B cell (primary cell): ENCODE measurements around the gene PRKCA. TPM values are rescaled to one million over a fixed set of nuclear protein-coding genes. Genes with fewer than 3 reads are reported as not detected.

Experiments
- ATAC-seq: fragments of 200-7000 bp; cut with Tn5 transposase; one replicate; pipeline ENCODE4 v1.10.0; 2021; ENCODE audit warnings: low read depth, mild to moderate bottlenecking, moderate number of reproducible peaks, moderate library complexity
- CTCF ChIA-PET: fragments of 350-600 bp; sonication (Branson Sonifier 250); formaldehyde crosslinking; loops from one replicate; lab custom pipeline; 2021; ENCODE audit warnings: antibody characterized with exemption, inconsistent platforms; lab: Charles Lee
- POLR2A ChIA-PET: fragments of 350-600 bp; sonication (Branson Sonifier 250); formaldehyde crosslinking; loops from one replicate; lab custom pipeline; 2021; ENCODE audit warnings: antibody characterized with exemption; lab: Charles Lee
- DNase-seq: peaks from one replicate; pipeline ENCODE4 v3.0.0; 2013
- H2AFZ ChIP-seq: 2 replicates; pipeline ENCODE4 v1.6.1; 2012; ENCODE audit warnings: mild to moderate bottlenecking, low read depth, low read length; ENCODE audit not compliant: insufficient read depth, poor library complexity, severe bottlenecking
- H3K27ac ChIP-seq, 2 donors: 1 replicate in 1 of 2; 2 replicates in 1 of 2; pipeline ENCODE4 v1.5.1; 2012 to 2013; ENCODE audit warnings: low read length in 2 of 2, mild to moderate bottlenecking in 2 of 2, moderate library complexity in 1 of 2
- H3K27me3 ChIP-seq, 4 experiments: fragments of 200-600 bp in 1 of 4; sonication (generic) in 1 of 4; replicated peaks in 1 of 4; 1 replicate in 2 of 4; 2 replicates in 2 of 4; pipeline versions ENCODE4 v1.6.1 to v1.7.0; 2013 to 2016; ENCODE audit warnings: low read length in 3 of 4, mild to moderate bottlenecking in 2 of 4, mixed read lengths in 1 of 4, moderate library complexity in 1 of 4; ENCODE audit not compliant: insufficient read depth in 4 of 4, control insufficient read depth in 3 of 4; ENCODE audit errors: control extremely low read depth in 1 of 4
- H3K36me3 ChIP-seq, 2 experiments: replicated peaks in 1 of 2; 1 replicate in 1 of 2; 2 replicates in 1 of 2; pipeline versions ENCODE4 v1.6.1 to v1.7.1; 2013; ENCODE audit warnings: low read length in 1 of 2; ENCODE audit not compliant: insufficient read depth in 2 of 2, control insufficient read depth in 1 of 2; ENCODE audit errors: control extremely low read depth in 1 of 2, extremely low read depth in 1 of 2
- H3K4me1 ChIP-seq, 2 donors: fragments of 200-600 bp in 1 of 2; sonication (generic) in 1 of 2; 1 replicate in 1 of 2; 2 replicates in 1 of 2; pipeline versions ENCODE4 v1.5.1 to v1.6.1; 2013 to 2017; ENCODE audit warnings: low read length in 2 of 2; ENCODE audit not compliant: control insufficient read depth in 2 of 2, insufficient read depth in 2 of 2
- H3K4me2 ChIP-seq: replicated peaks from 2 replicates; pipeline ENCODE3; 2012; ENCODE audit warnings: mild to moderate bottlenecking, low read depth, low read length; ENCODE audit not compliant: poor library complexity, severe bottlenecking
- H3K4me3 ChIP-seq, 5 experiments: fragments of 200-600 bp in 1 of 5; sonication (generic) in 1 of 5; 1 replicate in 3 of 5; 2 replicates in 2 of 5; pipeline versions ENCODE4 v1.5.1 to v1.7.0; 2011 to 2016; ENCODE audit warnings: low read length in 4 of 5, mild to moderate bottlenecking in 4 of 5, low read depth in 2 of 5, control low read depth in 1 of 5, moderate library complexity in 1 of 5; ENCODE audit not compliant: insufficient read depth in 1 of 5; ENCODE audit errors: control extremely low read depth in 1 of 5, extremely low read depth in 1 of 5
- H3K79me2 ChIP-seq: fragments of 200-600 bp; sonication (generic); one replicate; pipeline ENCODE4 v1.6.0; 2016; ENCODE audit warnings: low read length; ENCODE audit not compliant: control insufficient read depth, insufficient read depth
- H3K9ac ChIP-seq: fragments of 200-600 bp; sonication (generic); 2 replicates; pipeline ENCODE4 v1.6.1; 2017; ENCODE audit warnings: mild to moderate bottlenecking, low read length, moderate library complexity
- H3K9me3 ChIP-seq, 3 donors: one replicate each; pipeline versions ENCODE4 v1.6.1 to v1.7.1; 2013; ENCODE audit warnings: low read length in 2 of 3; ENCODE audit not compliant: control insufficient read depth in 2 of 3, insufficient read depth in 1 of 3; ENCODE audit errors: control extremely low read depth in 1 of 3
- H4K20me1 ChIP-seq: 2 replicates; pipeline ENCODE4 v1.6.0; 2012; ENCODE audit warnings: mild to moderate bottlenecking, low read length; ENCODE audit not compliant: insufficient read depth, control insufficient read depth, poor library complexity, severe bottlenecking
- H3K27ac Mint-ChIP-seq: one replicate; pipeline ENCODE4 v1.8.0; 2021; ENCODE audit warnings: mixed read lengths
- H3K27me3 Mint-ChIP-seq: one replicate; pipeline ENCODE4 v1.8.0; 2021; ENCODE audit warnings: mixed read lengths
- H3K4me1 Mint-ChIP-seq: one replicate; pipeline ENCODE4 v1.8.0; 2021; ENCODE audit warnings: mixed read lengths
- H3K4me3 Mint-ChIP-seq: one replicate; pipeline ENCODE4 v1.8.0; 2021; ENCODE audit warnings: mixed read lengths
- H3K9me3 Mint-ChIP-seq: one replicate; pipeline ENCODE4 v1.8.0; 2022; ENCODE audit warnings: mixed read lengths; ENCODE audit not compliant: insufficient read depth
- EZH2 ChIP-seq: IDR thresholded peaks from 2 replicates; pipeline ENCODE4 v1.6.1; 2012; ENCODE audit warnings: borderline replicate concordance, low read depth, mild to moderate bottlenecking, moderate library complexity, low read length; ENCODE audit not compliant: insufficient read depth, poor library complexity, severe bottlenecking
- WGBS: methylation state at CpG from one replicate; pipeline ENCODE4 v1.1.5; 2013; ENCODE audit warnings: missing lambda C conversion rate; ENCODE audit not compliant: insufficient coverage; 5-methylcytosine and 5-hydroxymethylcytosine counted together
- intact Hi-C: fragments of 100-400 bp; cut with micrococcal nuclease; formaldehyde crosslinking; loops from one replicate; pipeline ENCODE4 v1.10.0; 2022
- polyA plus RNA-seq: library from polyadenylated mRNA; depleted of rRNA; stranded (reverse); fragments of >200 nt; gene quantifications from 2 replicates; pipeline ENCODE4 v1.2.3, GENCODE V29; 2012
- total RNA-seq, 2 donors: library from RNA; stranded (reverse); fragments of 120-200 nt in 1 of 2; gene quantifications; 1 replicate in 1 of 2; 2 replicates in 1 of 2; pipeline versions ENCODE4 v1.2.3 to v1.2.4, GENCODE V29; 2013 to 2022
- TF ChIP-seq, protein P1 (sequence below): fragments of 200-600 bp; IDR thresholded peaks from one replicate; pipeline ENCODE4 v1.8.0; 2022; ENCODE audit warnings: antibody characterized with exemption, mild to moderate bottlenecking

PRKCA gene
- total and polyA plus RNA-seq, 2 donors (not counting 1 experiment from before 2014, with no cell fraction given): 0.33 to 7.7 TPM

DNA sequence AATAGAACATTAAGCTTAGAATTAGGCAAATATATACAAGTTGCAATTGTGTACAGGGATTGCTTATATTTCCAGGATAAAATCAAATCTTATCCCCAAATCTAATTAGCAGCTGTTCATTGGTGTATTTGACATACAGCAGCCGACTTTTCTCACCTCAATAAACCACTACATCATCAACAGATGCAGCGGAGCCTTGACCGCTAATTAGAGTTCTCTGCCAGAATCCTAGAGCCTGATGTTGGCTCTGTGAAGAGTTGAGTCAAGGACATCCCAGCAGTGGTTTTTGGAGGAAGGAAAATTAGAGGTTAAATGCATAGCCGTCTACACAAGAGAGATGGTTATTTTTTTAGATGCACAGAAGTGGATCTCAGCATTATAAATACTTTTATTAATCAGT is 310.6 kb downstream of the PRKCA start:
- H3K4me3 ChIP-seq: no peak overlapping the region
- no peak for TF ChIP-seq EZH2
- TF ChIP-seq, protein P1, sequence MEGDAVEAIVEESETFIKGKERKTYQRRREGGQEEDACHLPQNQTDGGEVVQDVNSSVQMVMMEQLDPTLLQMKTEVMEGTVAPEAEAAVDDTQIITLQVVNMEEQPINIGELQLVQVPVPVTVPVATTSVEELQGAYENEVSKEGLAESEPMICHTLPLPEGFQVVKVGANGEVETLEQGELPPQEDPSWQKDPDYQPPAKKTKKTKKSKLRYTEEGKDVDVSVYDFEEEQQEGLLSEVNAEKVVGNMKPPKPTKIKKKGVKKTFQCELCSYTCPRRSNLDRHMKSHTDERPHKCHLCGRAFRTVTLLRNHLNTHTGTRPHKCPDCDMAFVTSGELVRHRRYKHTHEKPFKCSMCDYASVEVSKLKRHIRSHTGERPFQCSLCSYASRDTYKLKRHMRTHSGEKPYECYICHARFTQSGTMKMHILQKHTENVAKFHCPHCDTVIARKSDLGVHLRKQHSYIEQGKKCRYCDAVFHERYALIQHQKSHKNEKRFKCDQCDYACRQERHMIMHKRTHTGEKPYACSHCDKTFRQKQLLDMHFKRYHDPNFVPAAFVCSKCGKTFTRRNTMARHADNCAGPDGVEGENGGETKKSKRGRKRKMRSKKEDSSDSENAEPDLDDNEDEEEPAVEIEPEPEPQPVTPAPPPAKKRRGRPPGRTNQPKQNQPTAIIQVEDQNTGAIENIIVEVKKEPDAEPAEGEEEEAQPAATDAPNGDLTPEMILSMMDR: no peak
- ChIA-PET CTCF (no interaction called here), POLR2A (no interaction called here)
- intact Hi-C loops: no loop called here
- Mint-ChIP-seq H3K27ac (no peak overlapping the region), H3K27me3 (no peaks in the 10 kb centered on the region), H3K4me3 (no peak overlapping the region), H3K4me1 (no peaks in the 10 kb centered on the region), H3K9me3 (peaks cover 13% of the 10 kb centered on the region)
- H4K20me1 ChIP-seq: no peaks in the 10 kb centered on the region
- no peak overlapping the region for H3K27ac ChIP-seq
- no peak overlapping the region for H3K9ac ChIP-seq
- H3K36me3 ChIP-seq: no peaks in the 10 kb centered on the region
- no peaks in the 10 kb centered on the region for H3K27me3 ChIP-seq
- peaks cover 0 to 11% (median 7%) of the 10 kb centered on the region in 3 donors for H3K9me3 ChIP-seq
- H3K79me2 ChIP-seq: no peaks in the 10 kb centered on the region
- H3K4me1 ChIP-seq: no peaks in the 10 kb centered on the region
- WGBS: 100% methylated on average over 1 of the region's 4 CpGs
- no peak overlapping the region for H2AFZ ChIP-seq
- DNase-seq: no peak
- ATAC-seq: no peak
- no peak overlapping the region for H3K4me2 ChIP-seq

DNA sequence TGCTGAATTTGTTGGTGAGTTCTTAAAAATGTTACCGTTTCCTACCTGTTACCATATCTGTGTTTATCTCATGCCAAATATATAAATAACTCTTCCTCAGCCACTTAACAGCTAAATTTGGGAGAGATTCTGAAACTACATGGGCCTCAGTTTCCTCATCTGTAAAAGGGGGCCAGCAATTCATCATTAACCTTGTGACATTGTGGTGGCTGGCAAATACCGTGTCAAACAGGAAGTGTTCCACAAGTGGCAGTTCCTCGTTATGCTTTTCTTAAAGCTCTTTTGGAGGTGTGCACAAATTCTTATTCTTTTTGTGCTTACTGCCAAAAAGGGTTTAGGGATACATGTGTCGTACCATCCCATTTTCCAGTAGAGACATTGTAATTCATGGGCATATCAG is 312.1 kb downstream of the PRKCA start:
- Mint-ChIP-seq H3K9me3 (peaks cover 13% of the 10 kb centered on the region), H3K27ac (no peak overlapping the region), H3K27me3 (no peaks in the 10 kb centered on the region), H3K4me1 (no peaks in the 10 kb centered on the region), H3K4me3 (no peak overlapping the region)
- TF ChIP-seq EZH2: no peak
- TF ChIP-seq, protein P1: no peak
- CTCF ChIA-PET: no interaction called here
- no peaks in the 10 kb centered on the region for H3K79me2 ChIP-seq
- intact Hi-C loops: no loop called here
- H3K27me3 ChIP-seq: no peaks in the 10 kb centered on the region
- POLR2A ChIA-PET: no interaction called here
- H3K4me3 ChIP-seq: no peak overlapping the region
- no peaks in the 10 kb centered on the region for H4K20me1 ChIP-seq
- DNase-seq (no peak), ATAC-seq (no peak)
- no peaks in the 10 kb centered on the region for H3K36me3 ChIP-seq
- no peak overlapping the region for H3K27ac ChIP-seq
- H2AFZ ChIP-seq: no peak overlapping the region
- no peaks in the 10 kb centered on the region for H3K4me1 ChIP-seq
- no peak overlapping the region for H3K9ac ChIP-seq
- WGBS: 0% methylated on average over 1 of the region's 4 CpGs
- peaks cover 0 to 11% (median 7%) of the 10 kb centered on the region in 3 donors for H3K9me3 ChIP-seq
- no peak overlapping the region for H3K4me2 ChIP-seq
